GM06990 (cell line): Measurements from ENCODE around the gene SLC17A4.

Experiments used
- DNase-seq: peaks from one replicate; pipeline ENCODE4 v3.0.0-alpha.2; 2011; ENCODE audit not compliant: insufficient read length; ENCODE audit errors: extremely low read depth
- H3K27me3 ChIP-seq: replicated peaks from 2 replicates; pipeline ENCODE4 v1.6.0; 2011; ENCODE audit warnings: low read length; ENCODE audit not compliant: control insufficient read depth, insufficient read depth
- H3K36me3 ChIP-seq: 2 replicates; pipeline ENCODE4 v1.5.1; 2011; ENCODE audit warnings: low read length; ENCODE audit not compliant: control insufficient read depth, insufficient read depth
- H3K4me3 ChIP-seq: replicated peaks from 2 replicates; pipeline ENCODE4 v1.5.1; 2011; ENCODE audit warnings: low read depth, mild to moderate bottlenecking, control low read depth, low read length
- TF ChIP-seq, protein P1 (sequence below): IDR thresholded peaks from 2 replicates; pipeline ENCODE4 v1.5.1; 2011; ENCODE audit warnings: low read length, control low read depth, mild to moderate bottlenecking, inconsistent platforms; ENCODE audit not compliant: insufficient read depth, poor library complexity, severe bottlenecking

The SLC17A4 gene

DNA sequence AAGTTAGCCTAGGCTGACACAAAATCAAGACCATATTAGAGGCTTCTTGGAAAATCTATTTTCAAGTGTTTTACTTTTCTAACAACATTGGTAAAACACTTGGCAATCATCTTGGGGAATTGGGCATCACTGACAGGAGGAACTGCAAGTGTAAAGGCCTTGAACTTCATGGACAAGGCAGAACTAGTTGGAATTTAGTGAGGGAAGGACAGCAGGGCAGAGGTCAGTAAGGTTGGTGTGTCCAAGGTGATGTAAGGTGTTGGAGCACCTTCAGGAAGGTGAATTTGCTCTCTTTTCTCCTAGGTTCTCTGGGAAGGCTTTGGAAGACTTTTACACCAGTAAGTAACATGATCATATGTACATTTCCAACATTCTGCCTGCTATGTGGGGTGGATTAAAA lies 1.5 kb upstream of the SLC17A4 start:
- TF ChIP-seq, protein P1, sequence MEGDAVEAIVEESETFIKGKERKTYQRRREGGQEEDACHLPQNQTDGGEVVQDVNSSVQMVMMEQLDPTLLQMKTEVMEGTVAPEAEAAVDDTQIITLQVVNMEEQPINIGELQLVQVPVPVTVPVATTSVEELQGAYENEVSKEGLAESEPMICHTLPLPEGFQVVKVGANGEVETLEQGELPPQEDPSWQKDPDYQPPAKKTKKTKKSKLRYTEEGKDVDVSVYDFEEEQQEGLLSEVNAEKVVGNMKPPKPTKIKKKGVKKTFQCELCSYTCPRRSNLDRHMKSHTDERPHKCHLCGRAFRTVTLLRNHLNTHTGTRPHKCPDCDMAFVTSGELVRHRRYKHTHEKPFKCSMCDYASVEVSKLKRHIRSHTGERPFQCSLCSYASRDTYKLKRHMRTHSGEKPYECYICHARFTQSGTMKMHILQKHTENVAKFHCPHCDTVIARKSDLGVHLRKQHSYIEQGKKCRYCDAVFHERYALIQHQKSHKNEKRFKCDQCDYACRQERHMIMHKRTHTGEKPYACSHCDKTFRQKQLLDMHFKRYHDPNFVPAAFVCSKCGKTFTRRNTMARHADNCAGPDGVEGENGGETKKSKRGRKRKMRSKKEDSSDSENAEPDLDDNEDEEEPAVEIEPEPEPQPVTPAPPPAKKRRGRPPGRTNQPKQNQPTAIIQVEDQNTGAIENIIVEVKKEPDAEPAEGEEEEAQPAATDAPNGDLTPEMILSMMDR: no peak
- Histone ChIP-seq H3K4me3 (no peak overlapping the region), H3K36me3 (no peaks in the 10 kb centered on the region), H3K27me3 (no peaks in the 10 kb centered on the region; the same call in none of the 2 replicates)
- no peak for DNase-seq

GRCh38 chr6:25755483-25755882 lies 941 bp downstream of the SLC17A4 start:
- DNase-seq: no peak
- Histone ChIP-seq H3K27me3 (no peaks in the 10 kb centered on the region; the same call in none of the 2 replicates), H3K36me3 (no peaks in the 10 kb centered on the region), H3K4me3 (no peak overlapping the region)
- TF ChIP-seq, protein P1: no peak

DNA sequence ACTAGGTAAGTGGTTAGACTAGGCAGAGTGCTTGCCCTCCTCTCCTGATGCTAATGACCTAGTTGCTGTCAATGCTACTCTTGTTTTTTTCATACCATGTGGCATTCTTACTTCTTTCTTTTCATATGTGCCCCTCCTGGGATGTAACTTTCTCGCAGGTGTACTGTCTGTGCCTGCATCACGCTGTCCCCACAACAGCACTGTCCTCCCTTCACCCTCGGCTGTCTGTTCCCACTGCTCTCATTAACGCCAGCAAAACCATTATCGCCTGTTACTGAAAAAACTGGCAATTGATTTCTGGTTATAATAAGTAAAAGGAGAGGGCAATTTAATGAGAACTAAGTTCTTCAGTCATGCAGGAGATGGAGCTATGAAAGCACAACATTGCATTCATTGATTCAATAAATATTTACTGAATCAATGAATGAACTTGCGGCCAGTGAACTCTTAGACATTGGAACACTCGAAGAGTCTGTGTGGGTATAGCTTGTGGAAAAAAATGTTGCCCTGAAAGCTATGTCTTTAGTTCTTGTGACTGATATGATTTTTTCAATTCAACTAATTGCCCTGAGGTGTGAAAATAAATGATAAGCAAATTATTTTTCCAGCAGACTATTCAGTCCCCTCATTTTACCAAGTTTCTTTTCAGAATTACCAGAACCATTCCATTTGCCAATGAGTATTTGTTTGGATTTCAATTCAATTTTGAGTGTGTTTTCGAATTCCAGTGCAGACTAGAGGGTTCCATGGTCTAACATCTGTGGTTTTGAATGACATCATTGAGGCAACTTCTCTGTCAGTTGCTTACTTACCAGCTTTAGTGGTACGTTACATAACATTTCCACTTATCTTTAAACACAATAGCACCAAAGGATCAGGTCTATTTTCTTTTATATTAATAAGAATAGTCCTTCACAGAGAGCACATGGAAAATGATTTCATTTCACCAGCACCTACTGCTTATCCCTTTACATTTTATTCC lies 2.1 kb downstream of the SLC17A4 start:
- no peaks in the 10 kb centered on the region for H3K36me3 ChIP-seq
- H3K4me3 ChIP-seq: no peak overlapping the region
- H3K27me3 ChIP-seq: no peaks in the 10 kb centered on the region; the same call in none of the 2 replicates
- no peak for DNase-seq
- TF ChIP-seq, protein P1: no peak

DNA sequence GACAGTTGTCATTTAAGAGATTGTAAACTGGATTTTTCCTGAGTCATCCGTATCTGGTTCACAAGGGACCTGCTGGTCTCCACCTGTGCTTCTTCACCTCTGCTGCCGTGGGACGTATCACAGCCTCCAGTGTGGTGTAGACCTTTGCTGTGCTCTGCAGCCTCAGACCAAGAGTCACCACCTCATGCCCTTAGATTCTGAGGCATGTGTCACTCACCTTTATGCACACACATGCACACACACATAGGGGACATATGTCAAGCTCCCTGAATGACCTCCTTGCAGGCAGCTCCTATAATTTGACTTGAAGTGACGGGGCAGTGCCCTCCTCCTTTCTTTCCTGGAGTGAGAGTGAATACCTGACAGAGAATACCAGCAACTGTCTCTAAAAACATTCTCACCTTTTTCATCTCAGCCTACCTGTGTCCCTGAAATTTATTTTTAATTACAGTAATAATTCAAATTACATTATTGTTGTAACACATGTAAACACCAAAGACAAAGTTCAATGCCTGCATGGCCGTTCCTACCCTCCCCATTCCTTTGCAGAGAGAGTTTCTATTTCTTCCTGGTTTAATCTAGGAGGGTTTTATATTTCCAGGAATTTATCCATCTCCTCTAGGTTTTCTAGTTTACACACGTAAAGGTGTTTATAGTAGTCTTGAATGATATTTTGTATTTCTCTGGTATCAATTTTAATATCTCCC lies 3.5 kb downstream of the SLC17A4 start:
- Histone ChIP-seq H3K27me3 (no peaks in the 10 kb centered on the region; the same call in none of the 2 replicates), H3K4me3 (no peak overlapping the region), H3K36me3 (no peaks in the 10 kb centered on the region)
- TF ChIP-seq, protein P1: no peak
- no peak for DNase-seq

DNA sequence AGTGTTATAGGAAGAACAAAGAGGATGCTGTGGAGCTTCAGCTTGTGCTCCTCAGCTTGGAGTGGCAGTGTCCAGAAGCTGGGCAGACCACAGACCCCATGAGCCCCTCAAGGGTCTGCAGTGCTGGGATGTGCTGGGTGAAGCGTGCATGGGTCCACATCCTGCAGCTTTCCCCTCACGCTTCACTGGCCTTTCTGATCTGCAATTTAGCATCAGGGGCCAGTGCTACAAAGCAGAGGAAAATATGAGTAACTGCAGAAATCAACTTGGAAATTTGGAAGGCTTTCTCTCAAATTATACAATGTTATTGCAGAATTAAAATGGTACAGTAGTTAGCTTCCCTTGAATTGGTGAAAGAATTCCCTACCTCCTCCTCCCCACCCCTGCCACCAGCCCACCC lies 10.1 kb downstream of the SLC17A4 start:
- TF ChIP-seq, protein P1: no peak

More for the DNA sequence above, 10.1 kb downstream of the SLC17A4 start:
- no peak for DNase-seq
- Histone ChIP-seq H3K27me3 (no peaks in the 10 kb centered on the region), H3K36me3 (no peaks in the 10 kb centered on the region), H3K4me3 (no peak overlapping the region)
